OCI-LY3 (cell line): Measurements from ENCODE around the gene OLA1.

ENCODE experiments used
- H2AFZ ChIP-seq: fragments of 200-600, 300-600 bp; shearing (Covaris generic); 2 replicates; pipeline ENCODE4 v1.6.0; 2014; ENCODE audit warnings: antibody characterized with exemption, low read depth, low read length
- H3K27ac ChIP-seq: fragments of 200-600, 300-600 bp; sonication (generic); 2 replicates; pipeline ENCODE4 v1.5.1; 2014; ENCODE audit warnings: mild to moderate bottlenecking, low read length, moderate library complexity, mixed read lengths
- H3K27me3 ChIP-seq: fragments of 200-600, 300-600 bp; sonication (generic); 2 replicates; pipeline ENCODE4 v1.6.1; 2014; ENCODE audit warnings: low read depth, low read length, mixed read lengths
- H3K36me3 ChIP-seq: fragments of 200-600, 300-600 bp; sonication (generic); replicated peaks from 2 replicates; pipeline ENCODE3; 2014; ENCODE audit warnings: low read depth, low read length, mixed read lengths
- H3K4me1 ChIP-seq: fragments of 300-600, 200-600 bp; sonication (generic); 2 replicates; pipeline ENCODE4 v1.6.1; 2014; ENCODE audit warnings: low read length, mixed read lengths
- H3K4me2 ChIP-seq: fragments of 200-600, 300-600 bp; sonication (generic); 2 replicates; pipeline ENCODE4 v1.6.1; 2014; ENCODE audit warnings: low read length, mixed read lengths
- H3K4me3 ChIP-seq: fragments of 300-600, 200-600 bp; sonication (generic); 2 replicates; pipeline ENCODE4 v1.5.1; 2014; ENCODE audit warnings: antibody characterized with exemption, mild to moderate bottlenecking, low read length, moderate library complexity
- H3K79me2 ChIP-seq: fragments of 300-600, 200-600 bp; shearing (Covaris generic); 2 replicates; pipeline ENCODE4 v1.6.1; 2014; ENCODE audit warnings: mild to moderate bottlenecking, low read length, mixed read lengths
- H3K9ac ChIP-seq: fragments of 300-600, 200-600 bp; shearing (Covaris generic); 2 replicates; pipeline ENCODE4 v1.6.0; 2014; ENCODE audit warnings: mild to moderate bottlenecking, low read length, moderate library complexity
- H3K9me3 ChIP-seq: fragments of 200-600, 300-600 bp; shearing (Covaris generic); 2 replicates; pipeline ENCODE4 v1.6.1; 2014; ENCODE audit warnings: low read length, mixed read lengths; ENCODE audit not compliant: insufficient read depth
- H4K20me1 ChIP-seq: fragments of 200-600, 300-600 bp; sonication (generic); 2 replicates; pipeline ENCODE4 v1.6.1; 2016; ENCODE audit warnings: low read length, mixed read lengths; ENCODE audit not compliant: insufficient read depth
- CTCF ChIP-seq: fragments of 200-600, 300-600 bp; sonication (generic); IDR thresholded peaks from 2 replicates; pipeline ENCODE4 v1.5.1; 2014; ENCODE audit warnings: antibody characterized with exemption, low read length, low read depth
- EZH2phosphoT487 ChIP-seq: fragments of 200-600 bp; shearing (Covaris generic); IDR thresholded peaks from 2 replicates; pipeline ENCODE4 v1.6.1; 2018; ENCODE audit warnings: antibody characterized with exemption, mixed run types, low read depth

The OLA1 gene

GRCh38 chr2:174072069-174072468 lies 176.3 kb downstream of the OLA1 start:
- Histone ChIP-seq H4K20me1 (no peaks in the 10 kb centered on the region), H3K9me3 (no peaks in the 10 kb centered on the region), H3K9ac (no peak overlapping the region), H3K36me3 (peaks cover 7% of the 10 kb centered on the region), H3K79me2 (no peaks in the 10 kb centered on the region), H3K27ac (no peak overlapping the region), H3K27me3 (no peaks in the 10 kb centered on the region), H2AFZ (no peak overlapping the region), H3K4me2 (no peak overlapping the region), H3K4me3 (no peak overlapping the region), H3K4me1 (no peaks in the 10 kb centered on the region)
- TF ChIP-seq EZH2phosphoT487: no peak
- no peak for TF ChIP-seq CTCF

DNA sequence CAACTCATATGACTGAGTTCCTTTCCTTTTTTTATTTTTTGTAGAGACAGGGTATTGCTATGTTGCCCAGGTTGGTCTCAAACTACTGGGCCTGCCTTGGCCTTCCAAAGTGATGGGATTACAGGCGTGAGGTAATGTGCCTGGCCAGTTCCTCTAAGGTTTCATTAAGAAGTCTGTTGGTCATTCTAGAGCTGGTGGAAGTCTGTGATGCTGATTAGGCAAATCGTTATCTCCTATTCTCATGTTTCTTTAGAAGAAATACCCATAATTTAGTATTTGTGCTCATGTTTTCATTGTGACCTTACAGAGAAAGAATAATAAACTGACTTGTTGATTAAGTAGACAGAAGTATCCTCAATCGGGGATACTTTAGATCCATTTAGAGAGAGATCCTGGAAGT lies 177.0 kb downstream of the OLA1 start:
- Histone ChIP-seq H3K4me2 (no peak overlapping the region), H3K9ac (no peak overlapping the region), H3K79me2 (no peaks in the 10 kb centered on the region), H3K27me3 (no peaks in the 10 kb centered on the region), H4K20me1 (no peaks in the 10 kb centered on the region), H3K36me3 (peaks cover 7% of the 10 kb centered on the region), H3K4me1 (no peaks in the 10 kb centered on the region), H3K27ac (no peak overlapping the region), H2AFZ (no peak overlapping the region), H3K4me3 (no peak overlapping the region), H3K9me3 (no peaks in the 10 kb centered on the region)
- TF ChIP-seq CTCF (no peak), EZH2phosphoT487 (no peak)

DNA sequence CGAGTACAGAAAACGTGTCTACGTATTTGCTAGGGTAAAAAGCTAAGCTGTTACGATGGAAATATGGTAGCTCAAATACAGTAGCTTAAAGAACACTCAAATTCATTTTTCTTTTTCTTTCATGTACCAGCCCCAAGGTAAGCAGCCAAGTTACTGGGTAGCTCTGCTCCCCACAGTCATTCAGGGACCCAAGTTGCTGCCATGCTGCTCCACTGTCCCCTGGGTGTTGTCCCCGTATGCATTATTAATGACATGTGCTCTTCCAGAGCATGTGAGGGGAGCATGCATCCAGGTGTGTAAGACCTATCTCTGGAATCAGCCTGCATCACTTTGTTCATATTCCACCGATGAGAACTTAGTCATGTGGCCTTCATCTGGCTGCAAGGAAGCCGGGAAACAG lies 178.1 kb downstream of the OLA1 start:
- H3K9me3 ChIP-seq: no peaks in the 10 kb centered on the region
- TF ChIP-seq EZH2phosphoT487: no peak
- TF ChIP-seq CTCF: no peak
- H3K79me2 ChIP-seq: no peaks in the 10 kb centered on the region
- H2AFZ ChIP-seq: no peak overlapping the region
- H3K4me2 ChIP-seq: no peak overlapping the region
- H3K4me1 ChIP-seq: no peaks in the 10 kb centered on the region
- peaks cover 7% of the 10 kb centered on the region for H3K36me3 ChIP-seq
- no peak overlapping the region for H3K9ac ChIP-seq
- no peak overlapping the region for H3K4me3 ChIP-seq
- H4K20me1 ChIP-seq: no peaks in the 10 kb centered on the region
- no peaks in the 10 kb centered on the region for H3K27me3 ChIP-seq
- no peak overlapping the region for H3K27ac ChIP-seq

DNA sequence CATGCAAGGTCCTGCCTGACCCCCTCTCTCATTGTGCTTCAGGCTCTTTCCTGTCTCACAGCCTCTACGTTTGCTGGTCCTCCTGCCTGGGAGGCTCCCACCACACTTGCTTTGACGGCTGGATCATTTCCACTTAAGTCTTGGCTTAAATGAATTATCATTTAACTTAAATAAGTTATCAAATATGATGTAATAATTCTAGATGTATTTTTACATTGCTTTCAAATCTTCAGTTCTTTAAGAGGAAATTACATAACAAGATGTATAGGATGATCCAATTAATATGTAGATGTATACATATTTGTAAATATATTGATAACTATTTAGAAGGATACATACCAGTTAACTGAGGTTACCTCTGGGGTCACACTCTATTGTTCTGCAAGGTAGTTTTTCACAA lies 180.5 kb downstream of the OLA1 start:
- no peaks in the 10 kb centered on the region for H4K20me1 ChIP-seq
- TF ChIP-seq CTCF: no peak
- TF ChIP-seq EZH2phosphoT487: no peak
- no peak overlapping the region for H2AFZ ChIP-seq
- no peak overlapping the region for H3K4me2 ChIP-seq
- no peak overlapping the region for H3K27ac ChIP-seq
- peaks cover 3% of the 10 kb centered on the region; the same call in 1 of the 2 replicates for H3K27me3 ChIP-seq
- no peak overlapping the region for H3K4me3 ChIP-seq
- no peaks in the 10 kb centered on the region for H3K4me1 ChIP-seq
- H3K9ac ChIP-seq: no peak overlapping the region
- no peaks in the 10 kb centered on the region for H3K79me2 ChIP-seq
- no peaks in the 10 kb centered on the region for H3K36me3 ChIP-seq
- H3K9me3 ChIP-seq: no peaks in the 10 kb centered on the region
